ENCODE results near the gene SPTLC2. TPM values are rescaled to one million over a fixed set of nuclear protein-coding genes. Genes with fewer than 3 reads are reported as not detected.

SPTLC2 gene
- total and polyA plus RNA-seq, 2 of the 13 experiments (the other 11 are each of a cell fraction or from before 2014, with no cell fraction given), result 17.4 to 17.5 TPM

- TF ChIP-seq U2AF2 (IDR thresholded peaks at IDR 0.05; ENCODE audit: low read depth, low read length) (no peak), ZNF451 (CRISPR knock-in tag; IDR thresholded peaks at IDR 0.05) (no peak), HOXD1 (CRISPR knock-in tag; IDR thresholded peaks at IDR 0.05) (no peak), KAT7 (CRISPR knock-in tag; IDR thresholded peaks at IDR 0.05; ENCODE audit: borderline replicate concordance) (no peak)
Observed at GRCh38 chr14:77609922-77610321, 6.5 kb downstream of the SPTLC2 start (continued).

GRCh38 chr14:77607741-77608302 lies 8.6 kb downstream of the SPTLC2 start:
- ChIA-PET POLR2A (interaction anchor here (0.8 kb wide), 1 partner anchor 8 kb away, joined by 3 read pairs; no protein-coding TSS in a partner anchor), CTCF (ENCODE audit: low intra/inter-chr PET ratio, low total read pairs) (no interaction called here)
- no TSS peak for BruUV-seq (replicated peaks)
- Histone ChIP-seq H2AFZ (ENCODE audit: low read length) (no peak overlapping the region), H4K20me1 (ENCODE audit: insufficient read depth, low read length) (no peaks in the 10 kb centered on the region; the same call in 1 of the 2 replicates), H3K4me1 (ENCODE audit: insufficient read depth, low read length) (peaks cover 24% of the 10 kb centered on the region), H3K4me3 (replicated peaks in 1 of 3; ENCODE audit: insufficient read depth in 1 of 3, low read depth in 2 of 3, low read length in 3 of 3) (no peak overlapping the region), H3K27me3 (ENCODE audit: control insufficient read depth in 1 of 2, insufficient read depth in 2 of 2, low read length in 2 of 2) (no peaks in the 10 kb centered on the region), H3K9ac (ENCODE audit: insufficient read depth, low read depth, low read length) (no peak overlapping the region), H3K36me3 (replicated peaks in 1 of 2; ENCODE audit: control insufficient read depth in 1 of 2, insufficient read depth in 2 of 2, low read length in 2 of 2) (no peaks in the 10 kb centered on the region), H3K27ac (ENCODE audit: extremely low read length, insufficient read depth, low read length) (no peak overlapping the region), H3K79me2 (ENCODE audit: insufficient read depth, low read length) (peaks cover 66% of the 10 kb centered on the region), H3K4me2 (ENCODE audit: low read depth, low read length) (no peak overlapping the region), H3K9me3 (ENCODE audit: low read length) (no peaks in the 10 kb centered on the region)
- TF ChIP-seq RFXANK (CRISPR knock-in tag; IDR thresholded peaks at IDR 0.05) (no peak), AGO2 (optimal IDR thresholded peaks at IDR 0.05; ENCODE audit: low read depth, low read length) (no peak), MLX (CRISPR knock-in tag; IDR thresholded peaks at IDR 0.05) (no peak), ZBTB21 (CRISPR knock-in tag; IDR thresholded peaks at IDR 0.05) (no peak), ZNF891 (CRISPR knock-in tag; IDR thresholded peaks at IDR 0.05) (no peak), HMGXB4 (CRISPR knock-in tag; IDR thresholded peaks at IDR 0.05; ENCODE audit: borderline replicate concordance in 1 of 2, low read depth in 1 of 2) (no peak), POLR2A (IDR thresholded peaks at IDR 0.05; ENCODE audit: insufficient read depth in 1 of 2, low read depth in 2 of 2, low read length in 2 of 2) (no peak)
- intact Hi-C loops (cut with micrococcal nuclease; ENCODE audit: unreplicated experiment), result no loop called here
- ATAC-seq (no peak), DNase-seq (ENCODE audit: low spot score) (no peak), FAIRE-seq (no peak)
- in situ Hi-C loops (cut with HindIII; ENCODE audit: extremely low pct_ligation_motif_present, low pct_unique_long_range_greater_than_20kb), result no loop called here
- WGBS (ENCODE audit: low lambda C conversion rate), result 84% methylated on average over 9 of the region's 9 CpGs
